WERI-Rb-1 (cell line): ENCODE data around the gene IER2.

Experiments
- DNase-seq: peaks from one replicate; pipeline ENCODE4 v3.0.0-alpha.2; 2020
- H3K27ac ChIP-seq: fragments of 250-450 bp; sonication (Bioruptor Pico); 2 replicates; pipeline ENCODE4 v1.5.1; 2020; ENCODE audit warnings: mild to moderate bottlenecking, moderate library complexity
- H3K27me3 ChIP-seq: fragments of 250-450 bp; sonication (Bioruptor Pico); 2 replicates; pipeline ENCODE4 v1.5.1; 2021; ENCODE audit warnings: mild to moderate bottlenecking, low read depth, moderate library complexity; ENCODE audit not compliant: insufficient read depth, severe bottlenecking
- H3K36me3 ChIP-seq: fragments of 250-450 bp; sonication (Bioruptor Pico); 2 replicates; pipeline ENCODE4 v1.5.1; 2020; ENCODE audit warnings: mild to moderate bottlenecking, moderate library complexity
- H3K4me3 ChIP-seq: 2 replicates; pipeline ENCODE4 v1.5.1; 2011; ENCODE audit warnings: low read depth, mild to moderate bottlenecking, control low read depth, low read length
- H3K9me3 ChIP-seq: fragments of 250-450 bp; sonication (Bioruptor Pico); 2 replicates; pipeline ENCODE4 v1.5.1; 2021; ENCODE audit warnings: mild to moderate bottlenecking, moderate library complexity; ENCODE audit not compliant: severe bottlenecking
- CTCF ChIP-seq: IDR thresholded peaks from 2 replicates; pipeline ENCODE4 v1.5.1; 2011; ENCODE audit warnings: low read depth, mild to moderate bottlenecking, control low read depth, inconsistent platforms, low read length

IER2 gene

DNA sequence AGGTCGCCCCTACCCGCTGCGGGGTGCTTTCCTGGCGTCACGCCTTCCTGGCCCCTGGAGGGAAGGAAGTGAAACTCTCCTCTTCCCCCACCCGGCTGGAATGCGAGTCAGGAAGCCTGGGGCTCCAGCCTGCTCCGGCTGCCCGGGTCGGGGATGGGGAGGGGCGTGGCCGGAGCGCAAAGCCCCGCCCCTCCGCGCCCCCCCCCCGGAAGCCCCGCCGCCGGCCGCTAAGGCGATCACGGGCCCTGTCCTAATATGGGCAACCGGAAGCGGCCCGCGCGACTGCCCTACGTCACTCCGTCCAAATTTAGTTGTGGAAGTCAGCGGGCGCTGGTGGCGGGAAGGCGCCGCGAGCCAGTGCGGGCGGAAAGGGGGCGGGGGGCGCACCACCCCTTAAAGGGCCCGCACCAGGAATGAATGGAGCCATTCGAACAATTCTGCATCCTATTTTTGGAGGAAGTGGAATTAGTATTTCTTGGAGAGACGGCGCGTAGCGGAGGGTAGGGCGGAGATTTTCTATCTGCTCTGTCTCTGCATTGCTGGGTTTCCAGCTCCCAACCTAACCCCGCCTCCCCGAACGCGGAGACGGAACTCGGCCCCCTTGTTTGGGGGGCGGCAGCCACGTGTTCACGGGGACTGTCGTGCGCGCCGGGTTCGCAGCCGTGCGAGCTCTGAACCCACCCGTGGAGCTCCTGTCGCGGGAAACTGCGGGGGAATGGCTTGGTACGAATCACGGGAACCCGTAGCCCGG lies 1.6 kb downstream of the IER2 start:
- Histone ChIP-seq H3K4me3 (peak overlapping the region; percentile 90), H3K9me3 (no peaks in the 10 kb centered on the region), H3K36me3 (peaks cover 11% of the 10 kb centered on the region), H3K27me3 (no peaks in the 10 kb centered on the region), H3K27ac (peak overlapping the region; percentile 98)
- 0 out of 2 replicates have a peak, but pooled peaks have one; percentile 20 for TF ChIP-seq CTCF
- DNase-seq = peak; percentile 96

GRCh38 chr19:13152356-13152973 lies 2.3 kb downstream of the IER2 start:
- Histone ChIP-seq H3K27me3 (no peaks in the 10 kb centered on the region), H3K9me3 (no peaks in the 10 kb centered on the region), H3K4me3 (peak overlapping the region; percentile 86), H3K36me3 (peaks cover 11% of the 10 kb centered on the region), H3K27ac (peak overlapping the region; percentile 98)
- TF ChIP-seq CTCF = no peak
- DNase-seq = no peak

GRCh38 chr19:13152974-13153568 lies 2.9 kb downstream of the IER2 start:
- H3K27me3 ChIP-seq = no peaks in the 10 kb centered on the region
- peak overlapping the region; percentile 98 for H3K27ac ChIP-seq
- H3K4me3 ChIP-seq = peak overlapping the region; percentile 86
- peaks cover 11% of the 10 kb centered on the region for H3K36me3 ChIP-seq
- peak; percentile 96 for DNase-seq
- H3K9me3 ChIP-seq = no peaks in the 10 kb centered on the region
- no peak for TF ChIP-seq CTCF

DNA sequence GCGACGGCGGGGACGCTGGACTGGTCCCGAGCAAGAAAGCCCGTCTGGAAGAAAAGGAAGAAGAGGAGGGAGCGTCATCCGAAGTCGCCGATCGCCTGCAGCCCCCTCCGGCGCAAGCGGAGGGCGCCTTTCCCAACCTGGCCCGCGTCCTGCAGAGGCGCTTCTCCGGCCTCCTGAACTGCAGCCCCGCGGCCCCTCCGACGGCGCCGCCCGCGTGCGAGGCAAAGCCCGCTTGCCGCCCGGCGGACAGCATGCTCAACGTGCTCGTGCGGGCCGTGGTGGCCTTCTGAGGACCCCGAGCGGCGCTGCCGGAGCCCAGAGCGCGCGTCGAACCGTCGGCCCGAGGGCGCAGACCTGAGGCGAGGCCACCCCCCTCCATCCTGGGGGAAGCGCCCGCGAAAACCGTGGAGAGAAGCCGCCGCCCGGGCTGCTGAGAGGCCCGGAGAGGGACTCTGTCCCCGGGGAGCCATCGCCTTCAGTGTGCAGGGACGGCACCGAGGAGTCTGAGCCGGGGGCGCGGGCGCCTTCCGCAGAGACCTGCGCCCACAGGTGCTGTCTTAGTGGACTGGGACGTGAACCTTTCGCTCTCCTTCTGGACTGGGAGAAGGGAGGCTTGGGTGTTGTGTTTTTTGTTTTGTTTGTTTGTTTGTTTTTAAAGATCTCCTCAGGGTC lies 3.5 kb downstream of the IER2 start:
- TF ChIP-seq CTCF = no peak; the same call in 1 of the 2 replicates
- Histone ChIP-seq H3K9me3 (no peaks in the 10 kb centered on the region), H3K4me3 (peak overlapping the region; percentile 86), H3K27ac (peak overlapping the region; percentile 98), H3K36me3 (peaks cover 11% of the 10 kb centered on the region), H3K27me3 (no peaks in the 10 kb centered on the region)
- no peak for DNase-seq

DNA sequence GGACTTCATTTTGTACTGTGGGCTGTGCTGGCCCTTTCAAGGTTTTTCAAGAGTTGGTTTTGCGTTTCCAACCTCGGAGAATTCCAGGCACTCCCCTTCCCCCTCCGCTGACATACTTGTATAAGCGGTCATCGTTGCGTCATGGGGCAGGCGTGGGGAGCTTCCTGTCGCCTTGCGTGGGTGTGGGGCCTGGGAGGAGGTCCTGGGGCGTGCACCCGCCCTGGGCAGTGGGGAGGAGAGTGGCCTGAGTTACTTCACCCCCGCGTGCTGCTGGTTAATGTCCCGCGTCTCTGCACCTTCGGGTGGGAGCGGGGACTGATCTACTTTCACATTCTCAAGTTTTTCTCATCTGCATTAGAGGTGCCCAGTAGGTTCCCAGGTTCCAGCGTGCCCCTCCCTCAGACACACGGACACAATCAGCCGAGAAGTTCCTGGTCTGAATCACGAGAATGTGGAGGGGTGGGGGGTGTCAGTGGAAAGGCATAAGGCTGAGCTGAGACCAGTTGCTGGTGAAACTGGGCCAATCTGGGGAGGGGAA lies 4.1 kb downstream of the IER2 start:
- TF ChIP-seq CTCF = no peak
- DNase-seq = peak; percentile 36
- H3K4me3 ChIP-seq = peak overlapping the region; percentile 86
- H3K27me3 ChIP-seq = no peaks in the 10 kb centered on the region
- H3K27ac ChIP-seq = peak overlapping the region; percentile 98
- H3K36me3 ChIP-seq = peaks cover 11% of the 10 kb centered on the region
- H3K9me3 ChIP-seq = no peaks in the 10 kb centered on the region
